ENCODE data around the gene OTUD6A.

The OTUD6A gene, protein sequence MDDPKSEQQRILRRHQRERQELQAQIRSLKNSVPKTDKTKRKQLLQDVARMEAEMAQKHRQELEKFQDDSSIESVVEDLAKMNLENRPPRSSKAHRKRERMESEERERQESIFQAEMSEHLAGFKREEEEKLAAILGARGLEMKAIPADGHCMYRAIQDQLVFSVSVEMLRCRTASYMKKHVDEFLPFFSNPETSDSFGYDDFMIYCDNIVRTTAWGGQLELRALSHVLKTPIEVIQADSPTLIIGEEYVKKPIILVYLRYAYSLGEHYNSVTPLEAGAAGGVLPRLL

GRCh38 chrX:70062076-70062475, at the start of gene OTUD6A:
TSS of gene OTUD6A (plus strand) at chrX:70062457. CDS start at chrX:70062525, 68 bp downstream.
- DNase-seq: no peak

DNA sequence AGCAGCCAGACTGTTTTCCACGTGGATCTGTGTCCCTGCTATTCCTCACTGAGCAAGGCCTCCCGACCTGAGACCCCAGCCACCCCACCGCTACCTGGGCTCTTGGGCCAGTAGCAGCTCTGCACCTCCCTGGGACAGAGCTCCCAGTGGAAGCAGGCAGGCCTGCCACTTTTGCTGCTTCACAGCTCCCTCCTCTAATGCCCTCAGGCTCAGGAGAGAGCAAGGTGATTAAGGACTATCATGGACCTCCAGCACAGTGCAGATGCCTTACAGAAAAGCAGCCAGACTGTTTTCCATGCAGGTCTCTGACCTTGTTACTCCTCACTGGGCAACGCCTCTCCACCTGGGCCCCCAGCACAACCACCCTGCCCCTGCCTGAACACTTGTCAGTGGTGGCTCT, 49.5 kb upstream of the OTUD6A start:
- DNase-seq: no peak

DNA sequence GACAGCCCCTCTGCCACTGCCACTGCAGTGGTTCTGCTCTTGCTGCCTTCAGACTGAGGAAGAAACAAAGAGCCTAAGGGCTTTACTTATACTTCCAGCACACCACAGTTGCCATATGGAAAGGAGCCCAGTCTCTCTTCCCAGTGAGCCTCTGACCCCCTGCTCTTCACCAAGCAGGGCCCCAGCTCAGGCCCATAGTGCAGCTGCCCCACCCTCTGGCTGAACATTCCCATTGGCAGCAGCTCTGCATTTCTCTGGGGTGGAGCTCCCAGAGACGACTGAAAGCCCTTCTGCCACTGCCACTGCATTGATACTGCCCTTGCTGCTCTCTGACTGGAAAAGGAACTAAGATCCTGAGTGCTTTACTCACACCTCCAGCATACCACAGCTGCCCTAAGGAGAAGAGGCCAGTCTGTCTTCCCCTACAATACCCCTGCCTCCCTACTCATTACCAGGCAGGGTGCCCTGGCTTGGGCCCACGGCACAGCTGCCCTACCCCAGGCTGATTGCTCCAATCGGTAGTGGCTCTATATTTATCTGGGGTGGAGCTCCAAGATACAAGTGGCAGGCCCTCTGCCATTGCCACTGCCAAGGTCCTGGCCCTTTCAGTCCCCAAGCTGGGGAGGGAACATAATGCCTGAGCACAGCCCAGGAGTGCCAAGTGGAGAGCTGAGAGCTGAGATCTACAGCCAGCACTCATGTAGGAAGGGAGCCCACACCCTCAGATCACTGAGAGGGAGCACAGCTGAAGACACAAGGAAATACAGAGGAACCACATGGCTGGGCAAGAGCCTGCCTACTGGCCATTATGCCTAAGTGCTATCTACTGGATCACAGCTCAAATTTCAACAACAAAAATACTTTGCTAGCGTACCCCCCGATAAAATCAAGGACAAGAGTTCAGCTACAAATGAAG, 48.5 kb upstream of the OTUD6A start:
- DNase-seq: no peak

GRCh38 chrX:70016513-70016912, 45.7 kb upstream of the OTUD6A start:
- no peak for DNase-seq

GRCh38 chrX:70022616-70023015, 39.6 kb upstream of the OTUD6A start:
- DNase-seq: no peak

DNA sequence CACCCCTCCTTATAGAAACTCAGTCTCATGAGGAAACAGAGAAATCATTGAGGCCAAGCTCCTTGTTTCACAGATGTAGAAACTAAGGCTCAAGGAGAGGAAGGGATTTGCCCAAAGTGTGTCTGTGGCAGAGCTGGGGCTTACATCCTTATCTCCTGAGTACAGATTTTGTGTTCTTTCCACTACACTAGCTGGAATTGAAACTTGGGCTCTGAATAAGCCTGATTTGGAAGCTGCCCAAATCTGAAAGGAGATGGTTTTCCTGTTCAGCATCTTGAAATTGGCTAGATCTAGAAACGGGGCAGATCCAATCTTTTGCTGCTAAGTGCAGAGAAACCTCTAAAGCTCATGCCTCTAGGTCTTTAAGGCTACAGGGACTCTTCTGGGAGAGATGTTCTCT, 36.8 kb upstream of the OTUD6A start:
- DNase-seq: peak in 1 of 58 donors; percentile 1

DNA sequence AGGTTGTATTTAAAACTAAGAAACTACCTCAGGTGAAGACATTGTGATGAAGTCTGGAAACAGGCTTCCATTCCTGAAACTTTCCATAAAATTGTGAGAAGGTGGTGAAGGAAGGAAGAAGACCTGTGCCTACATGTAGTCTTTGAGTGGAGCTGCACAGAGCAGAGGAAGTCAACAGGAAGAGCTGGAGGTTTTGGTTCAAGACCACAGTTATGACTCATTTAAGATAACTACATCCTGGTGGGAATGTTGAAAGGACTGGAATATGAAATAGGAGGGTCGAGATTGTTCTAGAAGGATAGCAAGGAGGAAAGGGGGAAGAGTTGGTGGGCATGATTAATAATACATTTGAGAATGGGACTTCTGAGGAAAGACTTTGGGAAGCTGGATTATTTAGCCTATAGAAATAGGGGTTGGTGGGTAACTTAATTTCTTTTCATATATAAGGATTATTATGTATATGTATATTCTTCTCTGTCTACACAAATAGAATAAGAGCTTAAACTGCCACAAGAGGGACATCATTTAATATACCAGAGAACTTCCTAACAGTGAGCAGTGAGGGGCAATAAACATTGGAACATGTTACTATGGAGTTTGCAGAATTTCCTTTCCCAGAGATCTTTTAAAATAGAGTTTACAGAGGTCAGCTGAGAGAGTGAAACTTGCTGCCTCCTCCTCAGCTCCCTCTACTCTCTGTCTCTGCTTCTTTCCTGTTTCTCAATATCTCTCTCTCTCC, 36.0 kb upstream of the OTUD6A start:
- DNase-seq: no peak

DNA sequence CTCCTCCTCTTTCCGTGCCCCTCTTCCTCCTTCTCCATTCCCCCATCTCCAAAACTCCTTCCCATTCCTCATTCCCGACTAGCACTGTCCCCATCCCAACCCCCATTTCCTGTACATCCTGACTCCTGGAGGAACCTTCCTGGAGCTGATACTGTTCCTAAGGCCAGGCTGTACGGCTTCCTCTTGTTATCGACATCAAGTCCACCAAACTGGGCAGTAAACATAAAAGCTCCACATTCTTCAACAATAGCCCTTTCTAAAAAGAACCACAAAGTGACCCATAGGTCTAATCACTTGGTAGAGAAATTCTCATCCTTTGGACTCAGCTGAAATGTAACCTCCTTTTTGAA, 35.4 kb upstream of the OTUD6A start:
- no peak for DNase-seq

DNA sequence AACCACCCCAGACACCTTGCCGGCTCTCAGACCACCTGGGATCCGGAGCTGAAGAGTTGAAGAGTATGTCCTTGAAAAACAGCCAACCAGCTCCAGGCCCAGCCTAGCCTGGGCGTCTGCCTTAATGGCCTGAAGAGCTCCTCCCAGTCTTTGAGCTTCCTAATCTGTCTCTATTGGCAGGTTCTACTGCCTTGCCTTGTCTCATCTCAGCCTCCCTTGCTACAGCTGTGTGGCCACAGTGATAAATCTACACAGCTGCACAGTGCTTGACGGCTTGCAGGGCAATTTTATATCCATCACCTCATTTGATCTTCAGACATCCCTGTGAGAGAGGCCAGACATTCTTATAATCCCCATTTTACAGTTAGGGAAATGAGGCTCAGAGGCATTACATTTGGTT, 32.4 kb upstream of the OTUD6A start:
- DNase-seq: no peak

DNA sequence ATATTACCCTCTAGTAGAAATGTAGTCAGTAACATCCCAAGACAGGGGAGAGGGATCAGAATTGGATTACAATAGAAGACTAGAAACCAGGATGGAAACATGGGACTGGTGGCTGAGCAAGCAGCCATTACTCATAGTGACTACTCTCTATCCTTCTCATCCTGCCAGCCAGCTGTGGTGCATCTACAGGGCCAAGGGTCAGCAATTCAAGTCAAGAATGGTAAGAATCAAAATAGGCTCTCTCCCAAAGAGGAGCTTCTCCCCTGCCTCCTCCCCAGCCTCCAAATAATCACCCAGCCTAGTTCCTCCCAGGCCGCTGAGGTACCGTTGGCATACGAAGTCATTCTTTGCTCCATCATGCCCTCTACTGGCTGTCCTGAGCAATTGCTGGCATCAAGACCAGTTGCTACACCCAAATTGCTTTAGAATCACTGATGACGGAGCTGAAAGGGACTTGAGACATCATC, 31.9 kb upstream of the OTUD6A start:
- DNase-seq: peak in 29 of 58 donors; percentile 0 to 32 (median 5)

- no peak for DNase-seq
Measured at GRCh38 chrX:70032792-70033191, 29.5 kb upstream of the OTUD6A start.

DNA sequence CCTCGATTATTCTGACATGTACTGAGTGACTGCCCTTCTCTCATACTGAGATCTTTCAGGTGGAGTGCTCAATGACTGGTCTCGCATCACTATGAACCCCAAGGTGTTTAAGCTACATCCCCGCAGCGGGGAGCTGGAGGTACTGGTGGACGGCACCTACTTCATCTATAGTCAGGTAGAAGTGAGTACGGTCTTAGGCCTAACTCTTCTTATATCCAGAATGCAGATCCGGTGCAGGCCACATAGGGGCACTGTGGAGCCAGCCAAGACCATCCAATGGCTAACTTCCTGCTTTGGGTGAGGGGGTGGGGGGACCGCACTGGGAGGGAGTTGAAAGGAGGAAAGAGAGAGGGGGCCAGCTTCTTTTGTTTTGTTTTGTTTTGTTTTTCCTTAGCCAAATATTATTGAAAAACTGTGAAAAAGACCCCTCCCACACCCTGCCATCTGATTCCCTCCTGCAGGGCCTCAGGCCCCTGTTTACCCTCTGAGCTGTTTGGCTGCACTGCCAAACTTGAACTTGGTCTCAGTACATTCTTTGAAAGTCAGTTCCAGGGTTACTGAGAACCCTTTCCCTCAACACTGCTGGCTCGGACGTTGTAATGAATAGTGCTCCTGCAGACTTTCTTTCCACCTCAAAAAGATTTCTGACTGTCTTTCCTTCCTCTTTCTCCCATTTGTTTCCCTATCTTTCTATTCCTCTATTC, 28.8 kb upstream of the OTUD6A start:
- DNase-seq: peak in 10 of 58 donors; percentile 0 to 24 (median 4)

- no peak for DNase-seq
Measured at GRCh38 chrX:70034646-70035045, 27.6 kb upstream of the OTUD6A start.

GRCh38 chrX:70038515-70038914, 23.7 kb upstream of the OTUD6A start:
- DNase-seq: no peak

DNA sequence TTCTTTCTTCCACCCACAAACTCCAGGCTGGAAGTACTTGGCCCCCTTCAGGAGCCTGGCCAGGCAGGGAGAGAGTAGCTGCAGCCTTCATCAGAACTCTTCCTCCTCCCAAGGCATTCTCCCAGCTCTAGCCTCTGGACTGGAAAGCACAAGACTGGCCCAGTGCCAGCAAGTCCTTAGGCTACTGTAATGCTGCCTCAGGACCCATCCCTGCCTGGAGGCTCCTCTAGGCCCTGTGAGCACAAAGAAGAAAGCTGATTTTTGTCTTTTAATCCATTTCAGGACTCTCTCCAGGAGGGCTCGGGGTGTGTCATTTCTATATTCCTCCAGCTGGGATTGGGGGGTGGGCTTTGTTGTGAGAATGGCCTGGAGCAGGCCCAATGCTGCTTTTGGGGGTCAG, 23.3 kb upstream of the OTUD6A start:
- DNase-seq: no peak

DNA sequence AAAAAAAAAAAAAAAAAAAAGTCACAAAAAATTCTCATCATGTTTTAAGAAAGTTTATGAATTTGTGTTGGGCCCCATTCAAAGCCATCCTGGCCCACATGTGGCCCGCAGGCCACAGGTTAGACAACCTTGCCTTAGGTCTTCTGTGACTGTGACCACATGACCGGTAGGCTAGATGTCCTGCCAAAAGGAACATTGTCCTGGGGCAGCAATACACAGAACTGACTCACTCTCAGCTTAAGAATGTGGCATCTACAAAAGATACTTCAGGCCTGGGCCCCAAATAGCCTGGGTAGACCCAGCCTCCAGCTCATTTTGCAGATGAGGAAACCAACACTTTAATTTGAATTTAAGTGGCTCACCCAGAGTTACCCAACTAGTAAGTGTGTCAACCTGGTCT, 22.5 kb upstream of the OTUD6A start:
- no peak for DNase-seq

DNA sequence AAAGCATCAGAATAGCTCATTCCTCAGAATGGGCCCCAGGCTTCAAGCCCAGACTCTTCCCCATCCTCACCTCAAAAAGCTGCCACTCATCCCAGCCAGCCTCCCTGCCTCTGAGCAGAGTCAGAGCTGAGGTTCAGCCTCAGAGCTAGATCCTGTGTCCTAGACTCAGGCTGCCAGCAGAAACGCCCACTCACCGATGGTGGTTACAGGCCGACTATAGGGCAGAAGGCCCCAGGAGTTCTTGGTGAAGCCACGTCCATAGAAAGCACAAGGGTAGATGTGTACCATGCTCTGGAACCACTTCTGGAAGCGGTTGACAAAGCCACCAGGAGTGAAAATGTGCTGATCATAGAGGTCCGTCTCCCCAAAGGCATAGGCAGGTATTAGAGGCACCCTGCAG, 20.3 kb upstream of the OTUD6A start:
- no peak for DNase-seq

GRCh38 chrX:70042399-70043371, 19.6 kb upstream of the OTUD6A start:
- no peak for DNase-seq

GRCh38 chrX:70043685-70044084, 18.6 kb upstream of the OTUD6A start:
- DNase-seq: no peak

Measured in anterior cingulate cortex (tissue), 58 donors.